ENCODE measurements around the gene ASTN2.

ASTN2 gene

GRCh38 chr9:117205806-117206205, 209.1 kb downstream of the ASTN2 start:
- H2AFZ ChIP-seq (ENCODE audit: low read depth), result no peak overlapping the region
- H3K79me2 ChIP-seq (ENCODE audit: insufficient read depth, low read depth), result no peaks in the 10 kb centered on the region
- H3K4me2 ChIP-seq, result no peak overlapping the region
- no peaks in the 10 kb centered on the region for H3K36me3 ChIP-seq (ENCODE audit: insufficient read depth)
- H4K20me1 ChIP-seq (ENCODE audit: insufficient read depth), result no peaks in the 10 kb centered on the region
- no peak for TF ChIP-seq CTCF (conservative IDR thresholded peaks at IDR 0.05; ENCODE audit: low read depth, low read length)
- no peak overlapping the region for H3K27ac ChIP-seq
- H3K9ac ChIP-seq, result no peak overlapping the region
- no peak overlapping the region for H3K4me3 ChIP-seq (IDR thresholded peaks at IDR 0.05; ENCODE audit: insufficient read depth, low read depth, low read length)
- H3K4me1 ChIP-seq (ENCODE audit: low read depth, poor library complexity, severe bottlenecking), result no peaks in the 10 kb centered on the region
- H3K27me3 ChIP-seq (ENCODE audit: insufficient read depth, low read depth), result no peaks in the 10 kb centered on the region

GRCh38 chr9:117204971-117205370, 209.9 kb downstream of the ASTN2 start:
- Histone ChIP-seq H3K36me3 (ENCODE audit: insufficient read depth) (no peaks in the 10 kb centered on the region), H3K27ac (no peak overlapping the region), H3K27me3 (ENCODE audit: insufficient read depth, low read depth) (no peaks in the 10 kb centered on the region), H3K79me2 (ENCODE audit: insufficient read depth, low read depth) (no peaks in the 10 kb centered on the region), H2AFZ (ENCODE audit: low read depth) (no peak overlapping the region), H3K4me3 (IDR thresholded peaks at IDR 0.05; ENCODE audit: insufficient read depth, low read depth, low read length) (no peak overlapping the region), H3K9ac (no peak overlapping the region), H3K4me1 (ENCODE audit: low read depth, poor library complexity, severe bottlenecking) (no peaks in the 10 kb centered on the region), H4K20me1 (ENCODE audit: insufficient read depth) (no peaks in the 10 kb centered on the region), H3K4me2 (no peak overlapping the region)
- TF ChIP-seq CTCF (conservative IDR thresholded peaks at IDR 0.05; ENCODE audit: low read depth, low read length), result no peak

DNA sequence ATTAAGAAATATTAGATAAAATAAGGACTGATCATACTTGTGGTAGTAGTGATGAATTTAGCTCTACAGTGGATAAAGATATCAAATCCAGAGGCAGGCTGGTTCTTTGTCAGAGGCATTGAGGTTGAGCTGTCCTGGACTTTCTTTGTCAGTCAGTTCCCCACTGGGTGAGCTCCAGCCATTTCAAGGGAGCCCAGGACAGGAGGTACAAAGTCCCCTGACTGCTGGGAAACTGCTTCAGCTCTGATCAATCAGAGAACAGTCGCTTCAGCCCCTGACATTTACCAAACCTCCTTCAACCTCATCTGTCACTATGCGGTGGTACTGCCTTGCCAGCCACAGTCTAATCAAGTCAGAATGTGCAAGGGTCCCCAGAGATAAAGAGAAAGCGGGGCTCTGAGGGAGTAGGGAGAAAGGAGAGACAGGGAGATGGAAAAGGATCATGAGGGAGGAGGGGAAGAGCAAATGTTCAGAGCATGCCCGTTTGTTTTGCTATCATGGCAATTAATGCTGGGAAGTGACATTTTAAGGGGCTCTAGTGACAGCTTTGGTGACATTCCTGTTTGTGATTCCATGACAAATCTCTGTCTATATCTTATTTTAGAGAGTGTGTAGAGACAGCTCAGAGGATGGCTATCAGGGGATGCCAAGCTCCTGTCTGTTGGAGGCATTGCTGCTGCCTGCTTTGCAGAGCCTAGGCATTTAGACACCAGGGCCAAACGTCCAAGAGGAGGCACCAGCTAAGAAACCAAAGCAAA, 223.2 kb downstream of the ASTN2 start:
- no peaks in the 10 kb centered on the region for H3K79me2 ChIP-seq (ENCODE audit: insufficient read depth, low read depth)
- no peaks in the 10 kb centered on the region for H3K4me1 ChIP-seq (ENCODE audit: low read depth, poor library complexity, severe bottlenecking)
- no peaks in the 10 kb centered on the region for H3K27me3 ChIP-seq (ENCODE audit: insufficient read depth, low read depth)
- no peak overlapping the region for H3K9ac ChIP-seq
- H3K4me2 ChIP-seq, result no peak overlapping the region
- H3K27ac ChIP-seq, result no peak overlapping the region
- no peak for TF ChIP-seq CTCF (conservative IDR thresholded peaks at IDR 0.05; ENCODE audit: low read depth, low read length)
- no peaks in the 10 kb centered on the region for H4K20me1 ChIP-seq (ENCODE audit: insufficient read depth)
- no peaks in the 10 kb centered on the region for H3K36me3 ChIP-seq (ENCODE audit: insufficient read depth)
- no peak overlapping the region for H3K4me3 ChIP-seq (IDR thresholded peaks at IDR 0.05; ENCODE audit: insufficient read depth, low read depth, low read length)
- H2AFZ ChIP-seq (ENCODE audit: low read depth), result no peak overlapping the region

DNA sequence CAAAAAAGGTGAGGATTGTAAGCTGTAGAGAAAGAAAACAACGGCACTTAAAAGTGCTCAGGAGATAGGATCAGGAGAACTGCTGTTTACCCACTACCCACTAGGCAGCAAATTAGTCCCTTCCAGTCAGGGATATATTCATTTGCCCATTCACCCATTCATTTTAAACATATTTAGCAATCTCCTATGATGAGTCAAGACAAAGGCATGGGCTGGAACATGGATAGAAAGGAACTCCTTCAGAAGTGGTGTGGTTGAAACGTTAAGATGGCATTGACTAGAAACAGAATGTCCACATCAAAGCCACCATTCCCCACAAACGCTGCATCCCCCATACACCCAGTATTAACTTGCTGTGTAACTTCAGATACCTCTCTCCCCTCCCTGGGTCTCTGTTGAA, 225.7 kb downstream of the ASTN2 start:
- no peak overlapping the region for H3K27ac ChIP-seq
- no peaks in the 10 kb centered on the region for H3K27me3 ChIP-seq (ENCODE audit: insufficient read depth, low read depth)
- no peak overlapping the region for H3K4me2 ChIP-seq
- no peak overlapping the region for H3K9ac ChIP-seq
- no peaks in the 10 kb centered on the region for H4K20me1 ChIP-seq (ENCODE audit: insufficient read depth)
- no peak overlapping the region for H3K4me3 ChIP-seq (IDR thresholded peaks at IDR 0.05; ENCODE audit: insufficient read depth, low read depth, low read length)
- no peaks in the 10 kb centered on the region for H3K79me2 ChIP-seq (ENCODE audit: insufficient read depth, low read depth)
- H3K4me1 ChIP-seq (ENCODE audit: low read depth, poor library complexity, severe bottlenecking), result no peaks in the 10 kb centered on the region
- TF ChIP-seq CTCF (conservative IDR thresholded peaks at IDR 0.05; ENCODE audit: low read depth, low read length), result no peak
- no peaks in the 10 kb centered on the region for H3K36me3 ChIP-seq (ENCODE audit: insufficient read depth)
- no peak overlapping the region for H2AFZ ChIP-seq (ENCODE audit: low read depth)
